ENCODE measurements around the gene MATN1.

The MATN1 gene

GRCh38 chr1:30733493-30733892, 10.1 kb upstream of the MATN1 start:
- TF ChIP-seq, protein P1, sequence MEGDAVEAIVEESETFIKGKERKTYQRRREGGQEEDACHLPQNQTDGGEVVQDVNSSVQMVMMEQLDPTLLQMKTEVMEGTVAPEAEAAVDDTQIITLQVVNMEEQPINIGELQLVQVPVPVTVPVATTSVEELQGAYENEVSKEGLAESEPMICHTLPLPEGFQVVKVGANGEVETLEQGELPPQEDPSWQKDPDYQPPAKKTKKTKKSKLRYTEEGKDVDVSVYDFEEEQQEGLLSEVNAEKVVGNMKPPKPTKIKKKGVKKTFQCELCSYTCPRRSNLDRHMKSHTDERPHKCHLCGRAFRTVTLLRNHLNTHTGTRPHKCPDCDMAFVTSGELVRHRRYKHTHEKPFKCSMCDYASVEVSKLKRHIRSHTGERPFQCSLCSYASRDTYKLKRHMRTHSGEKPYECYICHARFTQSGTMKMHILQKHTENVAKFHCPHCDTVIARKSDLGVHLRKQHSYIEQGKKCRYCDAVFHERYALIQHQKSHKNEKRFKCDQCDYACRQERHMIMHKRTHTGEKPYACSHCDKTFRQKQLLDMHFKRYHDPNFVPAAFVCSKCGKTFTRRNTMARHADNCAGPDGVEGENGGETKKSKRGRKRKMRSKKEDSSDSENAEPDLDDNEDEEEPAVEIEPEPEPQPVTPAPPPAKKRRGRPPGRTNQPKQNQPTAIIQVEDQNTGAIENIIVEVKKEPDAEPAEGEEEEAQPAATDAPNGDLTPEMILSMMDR (conservative IDR thresholded peaks at IDR 0.05; ENCODE audit: low read depth, low read length) = no peak
- H3K4me3 ChIP-seq (ENCODE audit: low read length) = no peak overlapping the region
- no peak for DNase-seq (ENCODE audit: low read depth)

DNA sequence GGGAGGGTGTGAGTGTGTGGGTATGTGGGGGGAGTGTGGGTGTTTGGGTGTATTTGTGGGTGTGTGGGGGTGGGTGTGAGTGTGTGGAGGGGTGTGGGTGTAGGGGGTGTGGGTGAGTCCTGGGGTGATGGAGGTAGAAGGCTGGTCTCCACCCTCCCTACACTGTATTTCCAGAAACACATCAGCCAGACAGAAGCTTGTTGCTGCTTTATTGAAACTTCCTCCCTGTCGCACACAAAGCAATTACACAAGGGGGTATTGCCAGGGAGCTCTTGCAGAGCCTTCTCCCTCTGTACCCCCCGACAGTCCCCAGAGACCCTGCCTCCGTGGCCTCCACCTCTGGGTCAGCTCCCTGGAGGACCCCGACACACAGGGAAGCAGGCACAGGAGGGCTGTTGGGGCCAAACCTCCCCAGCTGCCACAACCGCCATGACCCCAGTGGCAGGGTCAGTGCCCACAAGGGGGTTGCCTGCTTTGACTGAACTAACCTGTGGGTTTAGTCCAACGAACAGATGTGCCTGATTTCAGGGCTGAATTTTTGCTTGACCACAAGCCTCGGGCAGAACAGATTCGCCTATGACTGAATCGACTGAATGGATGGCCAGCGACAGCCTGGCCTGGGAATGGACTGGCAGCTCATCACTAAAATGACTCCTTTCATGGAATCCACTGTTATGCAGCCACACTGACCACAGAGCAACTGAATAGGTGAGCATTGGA, 9.1 kb upstream of the MATN1 start:
- TF ChIP-seq, protein P1 (conservative IDR thresholded peaks at IDR 0.05; ENCODE audit: low read depth, low read length) = no peak
- DNase-seq (ENCODE audit: low read depth) = no peak
- no peak overlapping the region for H3K4me3 ChIP-seq (ENCODE audit: low read length)

DNA sequence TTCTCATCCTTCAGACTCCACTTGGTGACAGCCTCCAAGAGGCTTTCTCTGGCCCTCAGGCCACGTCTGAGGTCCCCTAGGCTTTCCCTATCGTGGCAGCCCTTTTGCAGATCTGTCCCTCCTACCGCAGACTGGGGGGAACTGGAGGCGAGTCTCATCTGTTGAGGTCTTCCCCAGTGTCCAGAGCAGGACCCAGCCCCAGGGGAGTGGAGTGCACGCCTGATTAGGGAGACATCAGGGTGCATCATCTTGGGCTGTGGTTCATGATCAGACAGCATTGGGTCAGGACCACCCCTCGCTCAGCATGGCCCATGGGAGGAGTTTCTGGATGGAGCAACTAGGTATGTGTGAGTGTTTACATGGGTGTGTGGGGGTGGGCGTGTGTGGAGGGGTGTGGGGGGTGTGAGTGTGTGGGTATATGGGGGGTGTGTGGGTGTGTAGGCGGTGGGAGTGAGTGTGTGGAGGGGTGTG, 8.5 kb upstream of the MATN1 start:
- TF ChIP-seq, protein P1 (conservative IDR thresholded peaks at IDR 0.05; ENCODE audit: low read depth, low read length) = no peak
- no peak for DNase-seq (ENCODE audit: low read depth)
- no peak overlapping the region for H3K4me3 ChIP-seq (ENCODE audit: low read length)

GRCh38 chr1:30731109-30731805, 7.9 kb upstream of the MATN1 start:
- TF ChIP-seq, protein P1 (conservative IDR thresholded peaks at IDR 0.05; ENCODE audit: low read depth, low read length) = no peak
- DNase-seq (ENCODE audit: low read depth) = no peak
- no peak overlapping the region for H3K4me3 ChIP-seq (ENCODE audit: low read length)

DNA sequence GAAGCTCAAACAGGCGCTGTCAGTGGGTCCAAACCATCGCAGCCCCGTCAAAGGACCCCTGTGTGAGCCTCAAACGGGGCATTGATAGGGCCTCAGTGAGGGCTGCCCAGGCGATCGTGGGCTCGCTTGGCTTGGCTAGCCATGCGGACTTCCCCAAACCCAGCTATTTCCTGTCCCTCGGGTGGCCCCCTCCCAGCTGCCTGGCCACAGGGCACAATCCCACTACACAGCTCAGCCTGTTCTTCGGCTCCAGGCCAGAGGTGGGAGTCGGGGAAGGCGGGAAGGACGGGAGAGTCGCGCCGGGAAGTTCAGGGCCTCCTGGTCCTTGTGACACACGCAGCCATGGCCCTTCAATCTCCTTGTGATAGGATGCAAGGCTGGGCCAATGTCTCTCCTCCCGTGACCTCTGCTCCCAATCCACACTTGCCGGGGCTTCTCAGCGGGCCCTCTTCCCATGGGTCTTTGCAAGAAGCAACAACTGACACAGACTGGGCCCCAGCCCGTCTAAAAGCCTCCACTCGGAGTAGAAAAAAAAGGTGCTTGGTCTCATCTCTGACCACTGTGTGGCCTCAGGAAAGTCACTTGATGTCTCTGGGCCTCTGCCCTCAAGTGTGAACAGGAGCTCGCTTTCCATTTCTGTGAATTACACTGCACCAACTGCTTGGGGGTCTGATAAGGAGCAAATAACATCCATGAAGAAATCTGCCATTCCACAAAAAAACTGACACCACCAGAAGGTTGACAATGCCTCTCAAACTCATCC, 7.1 kb upstream of the MATN1 start:
- TF ChIP-seq, protein P1 (conservative IDR thresholded peaks at IDR 0.05; ENCODE audit: low read depth, low read length) = no peak
- H3K4me3 ChIP-seq (ENCODE audit: low read length) = no peak overlapping the region
- DNase-seq (ENCODE audit: low read depth) = no peak

GRCh38 chr1:30729901-30730300, 6.5 kb upstream of the MATN1 start:
- no peak overlapping the region for H3K4me3 ChIP-seq (ENCODE audit: low read length)
- TF ChIP-seq, protein P1 (conservative IDR thresholded peaks at IDR 0.05; ENCODE audit: low read depth, low read length) = no peak
- DNase-seq (ENCODE audit: low read depth) = no peak
